BE2C (cell line): ENCODE data around the gene IGFN1.

Source experiments
- DNase-seq: peaks from one replicate; pipeline ENCODE4 v3.0.0-alpha.2; 2020
- H3K27me3 ChIP-seq: fragments of 250-450 bp; sonication (Bioruptor Pico); 2 replicates; pipeline ENCODE4 v1.5.1; 2020; ENCODE audit warnings: mild to moderate bottlenecking
- H3K36me3 ChIP-seq: fragments of 250-450 bp; sonication (Bioruptor Pico); 2 replicates; pipeline ENCODE4 v1.5.1; 2020; ENCODE audit warnings: mild to moderate bottlenecking
- H3K4me1 ChIP-seq: fragments of 250-450 bp; sonication (Bioruptor Pico); 2 replicates; pipeline ENCODE4 v1.5.1; 2020
- H3K4me3 ChIP-seq: 2 replicates; pipeline ENCODE4 v1.5.1; 2011; ENCODE audit warnings: low read depth, low read length
- H3K9me3 ChIP-seq: fragments of 250-450 bp; sonication (Bioruptor Pico); 2 replicates; pipeline ENCODE4 v1.5.1; 2020
- CTCF ChIP-seq: IDR thresholded peaks from 2 replicates; pipeline ENCODE4 v1.5.1; 2012; ENCODE audit warnings: mild to moderate bottlenecking, low read depth, low read length

The IGFN1 gene

GRCh38 chr1:201207046-201207445 is 16.4 kb downstream of the IGFN1 start:
- H3K4me3 ChIP-seq = no peak overlapping the region
- no peaks in the 10 kb centered on the region for H3K4me1 ChIP-seq
- H3K27me3 ChIP-seq = peaks cover 14% of the 10 kb centered on the region
- TF ChIP-seq CTCF = no peak
- H3K9me3 ChIP-seq = no peaks in the 10 kb centered on the region
- H3K36me3 ChIP-seq = no peaks in the 10 kb centered on the region
- no peak for DNase-seq

GRCh38 chr1:201208236-201208635 is 17.6 kb downstream of the IGFN1 start:
- H3K36me3 ChIP-seq = no peaks in the 10 kb centered on the region
- DNase-seq = no peak
- no peak overlapping the region for H3K4me3 ChIP-seq
- H3K27me3 ChIP-seq = peaks cover 14% of the 10 kb centered on the region
- TF ChIP-seq CTCF = no peak
- no peaks in the 10 kb centered on the region for H3K9me3 ChIP-seq
- H3K4me1 ChIP-seq = no peaks in the 10 kb centered on the region

- Histone ChIP-seq H3K4me3 (no peak overlapping the region), H3K36me3 (no peaks in the 10 kb centered on the region), H3K27me3 (no peaks in the 10 kb centered on the region), H3K9me3 (no peaks in the 10 kb centered on the region), H3K4me1 (no peaks in the 10 kb centered on the region)
- no peak for TF ChIP-seq CTCF
- DNase-seq = no peak
Observed at GRCh38 chr1:201212056-201212455, 21.4 kb downstream of the IGFN1 start.

- no peak for TF ChIP-seq CTCF
- no peaks in the 10 kb centered on the region for H3K9me3 ChIP-seq
- no peak overlapping the region for H3K4me3 ChIP-seq
- H3K36me3 ChIP-seq = no peaks in the 10 kb centered on the region
- H3K27me3 ChIP-seq = no peaks in the 10 kb centered on the region
- no peaks in the 10 kb centered on the region for H3K4me1 ChIP-seq
- DNase-seq = no peak
Observed at GRCh38 chr1:201212461-201213055, 21.9 kb downstream of the IGFN1 start.

GRCh38 chr1:201213106-201213770 is 22.6 kb downstream of the IGFN1 start:
- H3K27me3 ChIP-seq = no peaks in the 10 kb centered on the region
- no peak for TF ChIP-seq CTCF

GRCh38 chr1:201213926-201214325 is 23.3 kb downstream of the IGFN1 start:
- Histone ChIP-seq H3K4me1 (no peaks in the 10 kb centered on the region), H3K9me3 (no peaks in the 10 kb centered on the region), H3K27me3 (no peaks in the 10 kb centered on the region), H3K4me3 (no peak overlapping the region), H3K36me3 (no peaks in the 10 kb centered on the region)
- no peak for TF ChIP-seq CTCF
- no peak for DNase-seq

More at GRCh38 chr1:201213106-201213770, 22.6 kb downstream of the IGFN1 start:
- no peaks in the 10 kb centered on the region for H3K9me3 ChIP-seq
- no peaks in the 10 kb centered on the region for H3K36me3 ChIP-seq
- no peaks in the 10 kb centered on the region for H3K4me1 ChIP-seq
- no peak for DNase-seq
- H3K4me3 ChIP-seq = no peak overlapping the region
